DND-41 (cell line): ENCODE results near the gene ZNF462.

ENCODE experiments used
- EZH2 ChIP-seq: IDR thresholded peaks from 3 replicates; pipeline ENCODE4 v1.6.1; 2012; ENCODE audit warnings: borderline replicate concordance, low read depth, mild to moderate bottlenecking, moderate library complexity, low read length, inconsistent platforms; ENCODE audit not compliant: severe bottlenecking
- TF ChIP-seq, protein P1 (sequence below): IDR thresholded peaks from 2 replicates; pipeline ENCODE4 v1.5.1; 2012; ENCODE audit warnings: borderline replicate concordance, low read length, moderate library complexity, mild to moderate bottlenecking; ENCODE audit not compliant: poor library complexity, severe bottlenecking; ENCODE audit errors: extremely low read depth

GRCh38 chr9:106857811-106858470, 5.0 kb upstream of the ZNF462 start:
- TF ChIP-seq, protein P1, sequence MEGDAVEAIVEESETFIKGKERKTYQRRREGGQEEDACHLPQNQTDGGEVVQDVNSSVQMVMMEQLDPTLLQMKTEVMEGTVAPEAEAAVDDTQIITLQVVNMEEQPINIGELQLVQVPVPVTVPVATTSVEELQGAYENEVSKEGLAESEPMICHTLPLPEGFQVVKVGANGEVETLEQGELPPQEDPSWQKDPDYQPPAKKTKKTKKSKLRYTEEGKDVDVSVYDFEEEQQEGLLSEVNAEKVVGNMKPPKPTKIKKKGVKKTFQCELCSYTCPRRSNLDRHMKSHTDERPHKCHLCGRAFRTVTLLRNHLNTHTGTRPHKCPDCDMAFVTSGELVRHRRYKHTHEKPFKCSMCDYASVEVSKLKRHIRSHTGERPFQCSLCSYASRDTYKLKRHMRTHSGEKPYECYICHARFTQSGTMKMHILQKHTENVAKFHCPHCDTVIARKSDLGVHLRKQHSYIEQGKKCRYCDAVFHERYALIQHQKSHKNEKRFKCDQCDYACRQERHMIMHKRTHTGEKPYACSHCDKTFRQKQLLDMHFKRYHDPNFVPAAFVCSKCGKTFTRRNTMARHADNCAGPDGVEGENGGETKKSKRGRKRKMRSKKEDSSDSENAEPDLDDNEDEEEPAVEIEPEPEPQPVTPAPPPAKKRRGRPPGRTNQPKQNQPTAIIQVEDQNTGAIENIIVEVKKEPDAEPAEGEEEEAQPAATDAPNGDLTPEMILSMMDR: no peak
- no peak for TF ChIP-seq EZH2
